DMS114 treated with DMSO at 0.1 percent for 48 hours (cell line): ENCODE measurements around the gene LUZP2.

Experiments used
- DNase-seq: peaks from one replicate; lab custom pipeline; 2025; ENCODE audit not compliant: unreplicated experiment; lab: John Stamatoyannopoulos, UW

LUZP2 gene

DNA sequence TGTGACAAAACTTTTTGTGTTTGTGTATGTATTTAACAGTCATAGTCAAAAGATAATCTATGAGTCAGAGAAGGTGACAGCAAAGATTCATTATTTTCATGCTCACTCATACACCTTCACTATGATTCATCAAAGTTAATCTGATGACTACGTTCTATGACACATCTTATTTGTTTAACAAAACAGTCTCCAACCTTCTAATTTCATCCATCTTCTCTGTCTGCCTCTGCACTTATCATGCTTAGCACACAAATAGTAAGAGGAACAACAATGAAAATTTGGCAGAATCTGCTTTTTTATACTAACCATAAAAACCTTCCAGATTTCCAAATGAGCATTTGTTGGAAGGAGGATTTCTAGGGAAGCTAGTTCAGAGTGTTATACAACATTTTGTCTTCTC is 568.9 kb downstream of the LUZP2 start:
- DNase-seq, result no peak

DNA sequence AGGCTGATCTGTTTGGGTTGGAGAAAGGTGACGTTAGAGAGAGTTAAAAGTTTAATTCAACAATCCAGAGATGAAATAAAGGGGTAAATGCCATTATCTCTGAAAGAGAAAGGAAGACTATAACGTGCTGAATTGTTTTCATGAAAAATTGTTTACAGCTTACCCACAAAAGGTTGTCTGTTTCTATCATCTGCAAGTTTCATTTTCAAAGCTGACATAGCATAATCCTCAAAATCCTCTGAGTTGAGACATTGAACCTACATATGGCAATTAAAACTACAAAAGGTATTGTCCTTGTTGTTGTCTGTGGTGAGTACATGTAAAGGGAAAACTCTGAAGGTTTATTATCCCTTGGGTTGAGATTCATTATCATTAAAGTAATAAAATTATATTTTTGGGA is 569.9 kb downstream of the LUZP2 start:
- DNase-seq, result no peak

DNA sequence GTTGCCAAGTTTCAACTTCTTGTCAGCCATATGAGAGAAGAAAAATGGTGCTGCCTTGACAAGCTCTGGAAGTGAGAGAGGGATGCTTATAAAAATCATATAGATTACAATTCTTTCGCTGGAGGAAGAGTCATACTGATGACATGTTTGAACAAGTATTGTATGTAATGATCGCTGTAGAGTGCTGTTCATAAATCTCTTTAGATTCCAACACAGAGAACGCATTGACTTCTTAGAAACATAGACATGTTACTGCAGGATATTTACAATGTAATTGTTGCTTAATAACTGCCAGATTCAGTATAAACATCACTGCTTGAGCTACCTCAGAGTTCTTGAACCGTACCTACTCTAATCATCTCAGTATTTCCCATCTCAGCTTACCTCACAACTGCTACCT is 571.6 kb downstream of the LUZP2 start:
- no peak for DNase-seq

DNA sequence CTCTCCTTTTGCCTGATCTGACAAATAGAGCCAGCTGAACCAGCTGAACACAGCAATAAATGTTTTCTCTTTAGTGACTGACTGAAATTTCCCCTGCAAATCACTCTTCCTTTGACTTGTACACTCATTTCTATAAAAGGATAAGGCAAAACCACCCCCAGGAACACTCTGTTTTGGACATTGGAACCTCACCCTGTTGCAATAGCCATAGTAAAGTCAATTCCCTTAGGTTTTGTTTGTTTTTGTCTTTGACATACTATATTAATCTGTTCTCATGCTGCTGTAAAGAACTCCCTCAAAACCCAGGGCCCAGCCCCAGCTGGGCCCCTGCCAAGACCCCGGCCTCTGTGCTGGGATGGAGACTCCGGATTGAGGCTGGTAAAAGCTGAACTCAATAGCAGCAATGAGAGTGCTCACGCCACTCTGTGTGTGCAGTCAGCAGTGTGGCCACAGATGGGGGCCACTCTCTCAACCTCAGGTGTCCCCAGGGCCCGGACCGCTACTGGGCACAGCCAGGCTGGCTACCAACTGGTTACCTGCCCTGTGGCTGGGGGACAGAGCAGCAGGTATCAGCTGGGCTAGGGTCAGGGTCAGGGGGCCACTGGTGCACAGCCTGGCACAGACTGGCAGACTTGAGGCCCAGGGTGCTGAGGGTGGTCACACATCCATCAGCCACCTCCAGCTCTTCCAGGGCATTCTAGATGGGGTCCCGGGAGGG is 597.4 kb downstream of the LUZP2 start:
- no peak for DNase-seq

DNA sequence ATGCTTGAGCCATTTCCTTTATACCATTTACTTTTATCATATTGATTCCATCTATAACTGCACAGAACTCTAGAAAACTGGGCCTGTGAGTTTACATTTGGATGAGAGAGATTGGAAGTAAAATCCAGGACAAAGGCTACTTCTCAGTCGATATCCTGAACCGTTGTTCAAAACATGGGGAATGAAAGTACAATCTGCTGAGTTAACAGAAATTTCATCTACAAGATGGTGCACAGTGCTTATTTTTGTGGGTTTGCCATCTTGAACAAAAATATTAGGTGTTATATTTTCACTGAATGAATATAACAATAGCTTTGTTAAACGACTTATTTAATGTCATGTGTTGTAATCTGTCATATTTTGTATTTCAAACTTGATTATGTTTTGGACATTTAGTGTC is 622.6 kb downstream of the LUZP2 start:
- no peak for DNase-seq
